ENCODE measurements around the gene SLC5A4. TPM values are rescaled to one million over a fixed set of nuclear protein-coding genes. Genes with fewer than 3 reads are reported as not detected.
"Not testable (repeated sequence)": the region's sequence is repeated elsewhere in the genome, so short reads cannot be mapped to it uniquely, and the experiment has no call there.

Gene SLC5A4
- total and polyA plus RNA-seq, 10 of the 15 experiments (the other 5 are each of a cell fraction or from before 2014, with no cell fraction given): not detected

DNA sequence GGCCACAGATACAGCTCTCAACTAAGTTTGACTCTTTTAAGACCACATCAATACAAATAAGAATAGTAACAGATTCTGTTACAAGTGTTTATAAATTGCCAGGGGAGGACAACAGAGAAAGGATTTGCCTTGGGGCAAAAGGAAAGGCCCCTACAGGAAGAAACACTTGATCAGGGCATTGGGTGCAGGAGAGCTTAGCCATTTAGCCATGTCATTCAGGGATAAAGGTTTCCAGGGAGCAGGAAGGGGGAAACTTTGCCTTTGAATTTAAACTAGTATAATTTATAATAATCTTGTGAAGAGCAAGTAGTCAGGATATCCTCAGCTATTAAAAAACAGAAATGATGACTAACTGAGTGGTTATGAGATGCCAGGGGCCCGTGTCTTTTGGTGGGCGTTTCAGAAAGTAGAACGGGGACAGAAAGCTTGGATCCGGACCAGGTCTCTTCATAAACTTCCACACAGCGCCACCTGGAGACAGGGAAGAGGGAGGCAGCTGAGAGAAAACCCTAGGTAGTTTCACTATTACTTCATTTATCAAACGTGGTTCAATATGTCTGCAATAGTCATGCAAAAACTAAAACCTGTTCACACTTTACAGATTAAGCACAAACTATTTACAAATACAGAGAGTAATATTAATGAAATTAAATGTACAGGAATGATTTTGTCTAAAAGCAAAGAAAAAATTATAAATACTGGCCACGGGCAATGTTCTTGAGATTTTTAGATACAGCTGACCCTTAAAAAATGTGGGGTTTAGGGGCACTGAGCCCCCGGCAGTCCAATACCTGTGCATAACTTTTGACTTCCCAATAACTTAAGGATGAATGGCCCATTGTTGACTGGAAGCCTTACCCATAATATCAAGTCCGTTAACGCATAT lies 11.0 kb upstream of the SLC5A4 start:
- H3K4me3 ChIP-seq: no peak overlapping the region
- H3K27me3 ChIP-seq (replicated peaks in 1 of 2; ENCODE audit: control insufficient read depth in 2 of 2, insufficient read depth in 2 of 2, low read length in 1 of 2): 0 out of 4 replicates have a peak, but pooled peaks cover 0 to 1% of the 10 kb centered on the region in 2 experiments
- POLR2A ChIA-PET: interaction anchor here (0.6 kb wide), 1 partner anchor 286 kb away, joined by 5 read pairs; no protein-coding TSS in a partner anchor
- WGBS (ENCODE audit: insufficient coverage, insufficient replicate concordance, low lambda C conversion rate, missing lambda C conversion rate): 23% methylated on average over 10 of the region's 10 CpGs
- SMC1A ChIA-PET (ENCODE audit: uncharacterized antibody, unreplicated experiment): interaction anchor here (0.8 to 3.8 kb wide), 5 partner anchors 126 to 600 kb away, joined by 3 to 16 read pairs (median 4); no protein-coding TSS in a partner anchor
- in situ Hi-C loops (cut with MboI): no loop called here
- ATAC-seq (peak; percentile 82), DNase-seq (ENCODE audit: low read depth, low spot score) (no peak), FAIRE-seq (peak; percentile 72)
- no peaks in the 10 kb centered on the region for H3K79me2 ChIP-seq (ENCODE audit: control insufficient read depth, insufficient read depth, low read length)
- H3K27ac ChIP-seq (ENCODE audit: control insufficient read depth, insufficient read depth): no peak overlapping the region
- no peaks in the 10 kb centered on the region for H3K9me3 ChIP-seq (replicated peaks; ENCODE audit: control insufficient read depth, insufficient read depth, low read length)
- RAD21 ChIA-PET (ENCODE audit: unreplicated experiment): interaction anchor here (1.0 to 1.8 kb wide), 4 partner anchors 10 to 296 kb away, joined by 3 to 14 read pairs (median 4); partner anchors contain the start of gene SLC5A4
- no peaks in the 10 kb centered on the region for H4K20me1 ChIP-seq (ENCODE audit: control insufficient read depth, insufficient read depth)
- H2AFZ ChIP-seq (ENCODE audit: control insufficient read depth, low read depth, low read length): no peak overlapping the region
- intact Hi-C loops (cut with micrococcal nuclease; ENCODE audit: unreplicated experiment): loop anchor here (5.0 to 10.0 kb wide), 2 partner anchors 161 to 289 kb away; no protein-coding TSS in a partner anchor
- H3K36me3 ChIP-seq (ENCODE audit: control insufficient read depth in 2 of 2, insufficient read depth in 2 of 2, low read length in 1 of 2): no peaks in the 10 kb centered on the region
- CTCF ChIA-PET: interaction anchor here (0.6 to 2.6 kb wide), 30 partner anchors 8 to 1008 kb away, joined by 3 to 25 read pairs (median 4); partner anchors contain the start of gene SLC5A4
- H3K4me2 ChIP-seq (ENCODE audit: control insufficient read depth, insufficient read depth): no peak overlapping the region
- TF ChIP-seq RAD21 (IDR thresholded peaks at IDR 0.05; ENCODE audit: insufficient read depth, low read depth, low read length): peak; percentile 51
- peak; percentile 70; the same call in 1 of the 2 replicates for TF ChIP-seq SMC3 (IDR thresholded peaks at IDR 0.05; ENCODE audit: borderline replicate concordance, low read length)
- no peak for TF ChIP-seq TARDBP (IDR thresholded peaks at IDR 0.05; ENCODE audit: borderline replicate concordance)
- TF ChIP-seq, protein P1, sequence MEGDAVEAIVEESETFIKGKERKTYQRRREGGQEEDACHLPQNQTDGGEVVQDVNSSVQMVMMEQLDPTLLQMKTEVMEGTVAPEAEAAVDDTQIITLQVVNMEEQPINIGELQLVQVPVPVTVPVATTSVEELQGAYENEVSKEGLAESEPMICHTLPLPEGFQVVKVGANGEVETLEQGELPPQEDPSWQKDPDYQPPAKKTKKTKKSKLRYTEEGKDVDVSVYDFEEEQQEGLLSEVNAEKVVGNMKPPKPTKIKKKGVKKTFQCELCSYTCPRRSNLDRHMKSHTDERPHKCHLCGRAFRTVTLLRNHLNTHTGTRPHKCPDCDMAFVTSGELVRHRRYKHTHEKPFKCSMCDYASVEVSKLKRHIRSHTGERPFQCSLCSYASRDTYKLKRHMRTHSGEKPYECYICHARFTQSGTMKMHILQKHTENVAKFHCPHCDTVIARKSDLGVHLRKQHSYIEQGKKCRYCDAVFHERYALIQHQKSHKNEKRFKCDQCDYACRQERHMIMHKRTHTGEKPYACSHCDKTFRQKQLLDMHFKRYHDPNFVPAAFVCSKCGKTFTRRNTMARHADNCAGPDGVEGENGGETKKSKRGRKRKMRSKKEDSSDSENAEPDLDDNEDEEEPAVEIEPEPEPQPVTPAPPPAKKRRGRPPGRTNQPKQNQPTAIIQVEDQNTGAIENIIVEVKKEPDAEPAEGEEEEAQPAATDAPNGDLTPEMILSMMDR (IDR thresholded peaks at IDR 0.05 in 2 of 3, conservative IDR thresholded peaks at IDR 0.05 in 1 of 3; ENCODE audit: control insufficient read depth in 2 of 3, extremely low read depth in 1 of 3, insufficient read depth in 1 of 3, low read depth in 3 of 3, low read length in 3 of 3): peak; percentile 73 to 83 (median 79)
- no peak overlapping the region for H3K9ac ChIP-seq (ENCODE audit: control insufficient read depth, insufficient read depth, low read length)
- no TSS peak for BruUV-seq (replicated peaks)
- no peaks in the 10 kb centered on the region for H3K4me1 ChIP-seq (ENCODE audit: control insufficient read depth, insufficient read depth, low read length)

DNA sequence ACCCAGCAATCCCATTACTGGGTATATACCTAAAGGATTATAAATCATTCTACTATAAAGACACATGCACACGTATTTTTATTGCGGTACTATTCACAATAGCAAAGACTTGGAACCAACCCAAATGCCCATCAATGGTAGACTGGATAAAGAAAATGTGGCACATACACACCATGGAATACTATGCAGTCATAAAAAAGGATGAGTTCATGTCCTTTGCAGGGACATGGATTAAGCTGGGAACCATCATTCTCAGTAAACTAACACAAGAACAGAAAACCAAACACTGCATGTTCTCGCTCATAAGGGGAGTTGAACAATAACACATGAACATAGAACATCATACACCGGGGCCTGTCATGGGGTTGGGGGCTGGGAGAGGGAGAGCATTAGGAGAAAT lies 8.5 kb upstream of the SLC5A4 start:
- H3K4me1 ChIP-seq (ENCODE audit: control insufficient read depth, insufficient read depth, low read length); H3K27ac ChIP-seq (ENCODE audit: control insufficient read depth, insufficient read depth); H3K9me3 ChIP-seq (replicated peaks; ENCODE audit: control insufficient read depth, insufficient read depth, low read length); BruUV-seq (replicated peaks); H3K9ac ChIP-seq (ENCODE audit: control insufficient read depth, insufficient read depth, low read length); in situ Hi-C loops (cut with MboI); H3K4me2 ChIP-seq (ENCODE audit: control insufficient read depth, insufficient read depth); H4K20me1 ChIP-seq (ENCODE audit: control insufficient read depth, insufficient read depth); H3K79me2 ChIP-seq (ENCODE audit: control insufficient read depth, insufficient read depth, low read length); H2AFZ ChIP-seq (ENCODE audit: control insufficient read depth, low read depth, low read length); SMC1A ChIA-PET (ENCODE audit: uncharacterized antibody, unreplicated experiment); FAIRE-seq; DNase-seq (ENCODE audit: low read depth, low spot score); H3K36me3 ChIP-seq (ENCODE audit: control insufficient read depth in 2 of 2, insufficient read depth in 2 of 2, low read length in 1 of 2); POLR2A ChIA-PET; H3K4me3 ChIP-seq; ATAC-seq; H3K27me3 ChIP-seq (replicated peaks in 1 of 2; ENCODE audit: control insufficient read depth in 2 of 2, insufficient read depth in 2 of 2, low read length in 1 of 2); RAD21 ChIA-PET (ENCODE audit: unreplicated experiment): not testable (repeated sequence)
- CTCF ChIA-PET: interaction anchor here (1.0 to 1.7 kb wide), 2 partner anchors 180 to 286 kb away, joined by 3 read pairs; no protein-coding TSS in a partner anchor
- WGBS (ENCODE audit: insufficient coverage, insufficient replicate concordance, low lambda C conversion rate, missing lambda C conversion rate): 45% methylated on average over 4 of the region's 4 CpGs
- intact Hi-C loops (cut with micrococcal nuclease; ENCODE audit: unreplicated experiment): loop anchor here (10.0 kb wide), 1 partner anchor 159 kb away; no protein-coding TSS in a partner anchor
